DMS79 (cell line): ENCODE results near the gene ENO1.
A peak's percentile ranks its signal among the peaks of the same experiment; 100 is the strongest.
"Not testable (repeated sequence)": the region's sequence is repeated elsewhere in the genome, so short reads cannot be mapped to it uniquely, and the experiment has no call there.

Experiments
- DNase-seq: peaks from one replicate; lab custom pipeline; 2025; lab: John Stamatoyannopoulos, UW

Gene ENO1

DNA sequence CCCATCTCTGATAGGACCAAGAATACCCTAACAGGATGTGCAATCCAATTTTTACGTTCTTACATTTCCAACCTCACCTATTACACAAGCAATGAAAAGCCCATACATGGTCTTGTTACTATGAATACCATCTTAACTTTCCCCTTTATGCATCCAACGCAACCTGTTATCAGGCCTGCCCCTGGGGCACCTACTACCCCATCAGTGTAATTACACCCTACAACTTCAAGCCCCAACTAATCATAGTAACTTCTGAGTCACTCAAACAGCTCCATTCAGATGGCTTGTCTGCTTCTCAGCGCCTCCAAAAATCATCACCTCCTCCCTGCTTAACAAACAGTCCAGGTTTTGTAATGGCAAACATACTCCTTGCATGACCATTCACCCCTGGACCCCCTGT lies 18.3 kb upstream of the ENO1 start:
- DNase-seq, result not testable (repeated sequence)

DNA sequence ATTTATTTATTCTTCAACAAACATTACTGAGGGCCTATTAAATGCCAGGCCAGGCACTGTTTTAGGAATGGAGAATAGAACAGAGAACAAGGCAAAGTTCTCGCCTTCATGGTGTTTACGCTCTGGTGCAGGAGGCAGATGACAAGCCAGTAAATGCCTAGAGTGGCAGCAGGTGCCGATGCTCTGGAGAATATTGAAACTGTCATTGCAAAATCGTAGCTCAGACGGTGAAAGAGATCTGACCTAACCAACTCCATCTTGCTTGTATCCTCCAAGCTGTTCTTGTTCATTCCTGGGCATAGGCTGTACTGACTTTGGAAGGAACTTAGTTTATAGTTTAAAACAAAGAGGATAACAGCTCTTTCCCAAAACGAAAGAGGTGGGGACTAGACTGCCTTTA lies 13.5 kb upstream of the ENO1 start:
- DNase-seq, result no peak

DNA sequence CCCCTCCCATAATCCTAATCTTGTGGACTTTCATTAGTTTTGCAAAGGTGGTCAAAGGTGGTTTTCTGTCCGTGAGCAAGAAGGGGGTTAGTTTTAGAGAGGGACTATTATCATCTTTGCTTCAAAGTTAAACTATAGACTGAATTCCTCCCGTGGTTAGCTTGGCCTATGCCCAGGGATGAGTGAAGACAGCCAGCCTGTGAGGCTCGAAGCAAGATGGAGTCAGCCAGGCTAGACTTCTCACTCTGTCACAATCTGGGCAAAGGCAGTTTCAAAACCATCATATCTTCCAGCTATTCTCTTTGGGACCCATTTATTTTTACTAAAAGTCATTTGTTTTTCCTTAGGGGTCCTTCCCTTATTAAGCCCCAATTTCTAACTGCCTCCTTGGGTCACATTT lies 12.9 kb upstream of the ENO1 start:
- no peak for DNase-seq

DNA sequence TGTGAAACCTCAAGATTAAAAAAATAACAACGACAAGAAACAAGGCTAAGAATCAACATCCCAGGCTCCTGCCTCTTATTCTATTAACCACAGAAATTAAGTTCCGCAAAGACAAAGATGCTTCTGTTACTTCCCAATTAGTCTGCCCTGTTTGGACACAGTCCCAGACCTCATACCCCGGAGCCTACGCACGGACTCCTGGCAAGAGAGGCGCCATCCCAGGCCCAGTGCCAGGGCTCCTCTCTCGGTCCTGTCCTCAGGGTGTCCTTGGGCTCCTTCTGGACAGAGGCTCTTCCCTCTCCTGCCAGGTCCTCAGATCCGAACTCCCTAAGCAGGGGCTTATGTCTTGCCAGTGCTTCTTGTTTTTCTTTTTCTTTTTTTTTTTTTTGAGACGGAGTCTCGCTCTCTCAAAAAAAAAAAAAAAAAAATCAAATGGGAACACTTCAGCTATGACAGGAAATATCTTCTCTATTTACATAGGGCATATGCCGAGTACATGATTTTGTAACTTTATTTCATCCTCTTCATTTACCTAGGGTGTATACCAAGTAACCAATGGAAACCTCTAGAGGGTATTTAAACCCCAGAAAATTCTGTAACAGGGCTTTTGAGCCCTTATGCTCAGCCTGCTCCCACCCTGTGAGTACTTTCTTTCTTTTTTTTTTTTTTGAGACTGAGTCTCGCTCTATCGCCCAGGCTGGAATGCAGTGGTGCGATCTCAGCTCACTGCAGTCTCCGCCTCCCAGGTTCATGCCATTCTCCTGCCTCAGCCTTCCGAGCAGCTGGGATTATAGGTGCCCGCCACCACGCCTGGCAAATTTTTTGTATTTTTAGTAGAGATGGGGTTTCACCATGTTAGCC lies 11.7 kb upstream of the ENO1 start:
- peak; percentile 39 for DNase-seq

DNA sequence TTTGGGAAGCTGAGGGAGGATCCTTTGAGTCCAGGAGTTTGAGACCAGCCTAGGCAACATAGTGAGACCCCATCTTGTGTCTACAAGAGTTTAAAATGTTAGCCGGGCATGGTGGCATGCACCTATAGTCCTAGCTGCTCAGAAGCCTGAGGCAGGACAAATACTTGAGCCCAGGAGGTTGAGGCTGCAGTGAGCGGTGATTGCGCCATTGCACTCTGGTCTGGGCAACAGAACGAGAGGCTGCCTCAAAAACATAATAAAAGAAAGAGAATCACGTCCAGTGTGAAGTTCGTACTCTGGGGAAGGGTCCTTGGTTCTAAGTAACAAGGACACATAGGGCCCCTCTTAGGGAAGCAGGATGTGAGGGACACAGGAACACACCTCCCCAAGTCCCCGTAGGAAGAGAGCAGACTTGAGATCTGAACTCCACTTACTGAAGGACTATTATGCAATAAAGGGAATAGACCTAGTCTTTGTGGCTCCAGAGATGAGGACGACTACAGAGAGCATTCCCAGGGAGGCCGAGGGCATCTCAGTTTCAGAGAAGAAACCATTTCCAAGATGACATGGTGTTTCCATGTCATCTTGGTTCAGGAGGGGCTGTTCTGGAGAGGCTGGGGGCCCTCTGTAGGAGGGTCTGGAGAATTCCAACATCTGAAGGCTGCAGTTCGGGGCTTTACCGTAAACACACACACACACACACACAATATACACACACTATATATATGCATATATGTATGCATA lies 10.8 kb upstream of the ENO1 start:
- no peak for DNase-seq

DNA sequence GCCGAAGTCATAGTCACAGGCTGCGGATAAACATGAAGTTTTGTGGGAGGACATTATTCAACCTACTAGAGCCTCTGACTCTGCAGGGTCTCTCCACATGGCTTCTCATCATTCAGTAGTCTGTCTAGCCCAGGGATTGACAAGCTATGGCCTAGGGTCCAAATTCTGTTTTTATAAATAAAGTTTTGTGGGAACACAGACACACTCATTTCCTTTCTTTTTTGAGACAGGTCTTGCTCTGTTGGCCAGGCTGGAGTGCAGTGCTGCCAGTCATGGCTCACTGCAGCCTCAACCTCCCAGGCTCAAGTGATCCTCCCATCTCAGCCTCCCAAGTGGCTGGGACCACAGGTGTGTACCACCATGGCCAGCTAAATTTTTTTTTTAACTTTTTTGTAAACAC lies 8.1 kb upstream of the ENO1 start:
- no peak for DNase-seq

DNA sequence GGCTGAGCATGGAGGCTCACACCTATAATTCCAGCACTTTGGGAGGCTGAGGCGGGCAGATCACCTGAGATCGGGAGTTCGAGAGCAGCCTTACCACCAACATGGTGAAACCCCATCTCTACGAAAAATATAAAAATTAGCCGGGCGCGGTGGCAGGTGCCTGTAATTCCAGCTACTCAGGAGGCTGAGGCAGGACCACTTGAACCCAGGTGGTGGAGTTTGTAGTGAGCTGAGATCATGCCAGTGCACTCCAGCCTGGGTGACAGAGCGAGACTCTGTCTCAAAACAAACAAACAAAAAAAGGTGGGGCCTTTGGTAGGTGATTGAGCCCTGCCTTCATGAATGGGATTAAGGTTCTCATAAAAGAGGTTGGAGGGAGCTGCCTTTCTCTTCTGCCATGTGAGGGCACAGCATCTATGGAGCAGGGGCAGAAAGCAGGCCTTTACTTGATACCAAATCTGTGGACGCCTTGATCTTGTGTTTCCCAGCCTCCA lies 7.6 kb upstream of the ENO1 start:
- DNase-seq, result peak; percentile 53

DNA sequence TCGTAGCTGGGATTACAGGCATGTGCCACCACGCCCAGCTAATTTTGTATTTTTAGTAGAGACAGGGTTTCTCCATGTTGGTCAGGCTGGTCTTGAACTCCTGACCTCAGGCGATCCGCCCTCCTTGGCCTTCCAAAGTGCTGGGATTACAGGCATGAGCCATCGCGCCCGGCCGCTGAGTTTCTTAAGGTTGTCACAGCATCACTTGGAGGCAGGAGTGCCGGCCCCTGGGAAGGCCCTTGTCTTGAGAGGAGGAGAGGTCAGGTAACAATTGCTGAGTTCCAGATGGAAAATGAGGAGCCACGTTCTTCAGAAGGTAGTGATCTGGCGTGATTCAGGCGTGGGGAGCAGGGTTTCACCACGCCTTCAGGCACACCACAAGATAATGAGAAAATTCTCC lies 5.6 kb upstream of the ENO1 start:
- not testable (repeated sequence) for DNase-seq

DNA sequence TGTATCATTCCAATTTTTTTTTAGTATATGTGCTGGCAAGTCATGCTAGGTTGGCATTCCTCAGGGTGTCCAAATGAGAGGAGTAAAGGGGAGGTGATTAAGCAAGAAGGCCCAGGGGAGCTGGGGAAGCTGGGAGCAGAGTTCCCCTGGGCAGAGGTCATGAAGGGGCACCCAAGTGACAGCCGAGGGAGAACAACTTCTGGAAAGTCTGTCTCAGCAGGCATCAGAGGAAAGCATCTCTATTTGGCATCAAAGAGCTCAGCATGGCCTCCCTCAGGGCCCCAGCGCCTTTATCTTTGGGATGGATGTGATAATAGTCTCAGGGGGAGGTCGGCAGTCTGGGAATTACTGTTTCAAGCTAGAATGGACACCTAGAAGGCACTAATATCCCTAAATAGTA lies 5.0 kb upstream of the ENO1 start:
- DNase-seq, result no peak

DNA sequence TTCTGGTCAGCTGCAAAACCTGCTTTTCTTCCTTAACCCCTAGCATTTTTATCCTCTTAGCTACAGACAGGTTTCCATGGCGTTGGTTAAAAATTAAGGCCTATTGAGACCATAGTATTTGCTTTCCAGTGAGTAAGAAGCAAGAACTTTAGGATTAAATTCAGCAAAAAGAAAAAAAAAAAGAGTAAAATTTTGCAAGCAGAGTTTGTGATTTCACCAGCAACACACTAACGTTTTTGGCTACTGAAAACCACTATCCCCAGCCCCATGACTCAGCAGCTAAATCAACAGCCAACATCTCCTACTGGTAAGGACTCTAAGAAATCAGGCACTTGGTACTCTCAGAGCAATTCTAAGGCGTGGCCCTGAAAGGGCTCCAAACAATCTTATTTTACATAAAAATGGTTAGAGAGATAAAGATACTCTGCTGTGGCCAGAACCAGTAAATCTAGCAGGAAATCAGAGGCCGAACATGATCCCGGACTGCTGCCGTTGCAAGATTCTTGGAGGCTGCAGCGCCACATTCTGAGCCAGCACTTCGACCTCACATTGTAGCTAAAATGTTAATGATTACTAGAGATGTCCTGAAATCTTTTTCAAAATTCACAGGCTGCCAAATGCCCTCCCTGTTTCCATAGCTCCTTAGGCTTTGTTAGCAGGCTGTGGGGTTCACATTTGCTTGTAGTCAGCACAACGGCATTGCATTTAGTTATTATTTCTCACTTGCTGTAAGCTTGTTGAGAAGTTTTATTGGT lies 1.6 kb upstream of the ENO1 start:
- DNase-seq, result no peak

DNA sequence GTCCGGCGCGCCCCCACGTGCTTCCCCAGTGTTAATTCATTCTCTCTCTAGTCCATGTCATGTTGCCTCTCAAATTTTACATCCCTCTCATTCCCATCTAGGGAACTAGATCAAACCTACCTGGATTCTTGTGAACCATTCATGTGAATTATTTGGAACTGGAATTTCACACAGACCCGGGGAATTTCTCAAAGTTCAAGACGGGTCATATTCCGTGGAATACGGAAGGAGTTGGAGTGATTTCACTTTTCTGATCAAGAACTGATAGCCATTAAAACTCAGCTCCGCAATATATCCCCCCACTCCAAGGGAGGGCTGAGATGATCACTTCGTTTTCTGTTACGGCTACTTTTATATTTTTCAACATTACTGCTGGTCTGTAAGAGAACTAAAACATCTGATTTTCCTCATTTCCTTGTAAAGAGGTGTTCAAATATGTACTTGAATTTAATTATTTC lies 1.0 kb upstream of the ENO1 start:
- DNase-seq, result no peak

DNA sequence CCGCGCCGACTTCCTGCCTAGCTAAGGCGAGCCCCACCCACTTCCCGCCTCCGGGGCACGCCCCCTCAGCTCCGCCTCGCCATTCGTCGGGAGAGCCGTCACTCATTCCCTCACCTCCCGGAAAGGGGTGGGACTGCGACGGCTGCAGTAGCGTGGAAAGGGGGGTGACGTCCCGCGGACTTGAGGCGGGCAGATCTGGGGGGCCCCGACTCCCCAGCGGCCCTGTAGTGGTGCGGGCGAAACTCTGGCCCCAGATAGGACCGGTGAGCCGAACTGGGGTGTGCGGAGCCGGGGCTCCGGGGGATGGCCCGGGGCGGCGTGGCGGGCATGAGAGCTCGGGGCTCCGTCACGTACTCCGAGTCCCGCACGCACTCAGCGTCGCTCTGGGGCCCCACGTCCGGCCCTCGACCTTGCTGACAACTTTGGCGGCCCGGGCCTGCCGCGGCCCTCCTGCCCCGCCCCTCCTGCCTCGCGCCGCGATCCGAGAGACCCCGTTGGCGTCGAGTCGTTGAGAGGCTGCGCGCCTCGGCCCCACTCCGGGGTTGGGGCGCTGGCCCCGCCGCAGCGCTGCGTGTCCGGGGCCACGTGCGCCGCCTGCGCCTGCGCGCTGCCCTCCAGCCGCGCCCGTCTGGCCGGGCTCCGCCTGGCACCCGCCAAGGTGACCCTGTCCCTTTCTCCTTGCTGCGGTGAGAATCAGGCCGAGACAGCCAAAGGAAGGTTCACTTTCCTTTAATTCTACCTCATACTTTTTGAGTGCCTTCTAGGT lies 395 bp upstream of the ENO1 start:
- DNase-seq, result peak; percentile 89

DNA sequence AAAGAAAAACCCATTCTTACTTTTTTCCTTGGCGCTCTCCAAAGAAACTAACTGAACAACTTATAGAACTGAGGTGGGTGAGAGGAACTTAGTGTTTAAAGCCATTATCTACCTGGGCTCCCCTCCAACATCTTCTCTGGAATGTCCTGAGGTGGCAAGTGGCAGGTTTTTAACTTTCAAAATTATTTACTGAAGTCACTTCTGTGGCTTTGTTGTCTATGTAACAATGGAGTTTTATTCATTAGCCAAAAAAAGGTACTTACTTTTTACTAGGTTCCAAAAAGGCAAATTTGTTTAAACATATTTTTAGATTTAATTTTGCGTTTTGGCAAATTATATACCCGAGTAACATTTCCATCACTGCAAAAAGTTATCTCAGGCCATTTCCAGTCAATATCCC lies 2.4 kb downstream of the ENO1 start:
- DNase-seq, result no peak

DNA sequence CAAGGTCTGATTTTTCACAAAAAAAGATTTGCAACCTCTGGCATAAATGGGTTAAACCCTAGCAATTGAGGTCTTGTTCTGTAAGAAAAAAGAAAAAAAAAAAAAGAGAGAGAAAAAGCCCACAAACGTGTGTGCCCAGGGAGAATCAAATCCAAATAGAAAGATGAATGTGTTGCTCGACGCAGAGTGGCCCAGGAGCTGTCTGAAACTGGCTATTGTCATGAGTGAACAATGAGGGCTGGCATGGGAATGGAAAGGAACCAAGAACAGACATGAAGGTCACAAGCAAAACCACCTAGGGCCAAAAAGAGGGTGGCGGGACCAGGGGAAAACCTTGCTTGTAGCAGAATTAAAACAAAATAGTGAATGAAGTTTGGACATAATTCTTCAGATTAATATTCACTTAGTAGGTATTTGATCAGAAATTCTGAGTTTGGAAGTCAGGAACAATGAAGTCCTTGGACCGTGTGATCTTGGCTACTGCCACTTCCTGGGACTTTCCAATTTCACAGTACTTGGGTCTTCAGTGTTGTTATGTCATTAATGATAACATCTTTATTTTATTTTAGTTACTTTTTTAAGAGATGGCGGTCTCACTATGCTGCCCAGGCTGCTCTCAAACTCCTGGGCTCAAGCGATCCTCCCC lies 3.1 kb downstream of the ENO1 start:
- no peak for DNase-seq

DNA sequence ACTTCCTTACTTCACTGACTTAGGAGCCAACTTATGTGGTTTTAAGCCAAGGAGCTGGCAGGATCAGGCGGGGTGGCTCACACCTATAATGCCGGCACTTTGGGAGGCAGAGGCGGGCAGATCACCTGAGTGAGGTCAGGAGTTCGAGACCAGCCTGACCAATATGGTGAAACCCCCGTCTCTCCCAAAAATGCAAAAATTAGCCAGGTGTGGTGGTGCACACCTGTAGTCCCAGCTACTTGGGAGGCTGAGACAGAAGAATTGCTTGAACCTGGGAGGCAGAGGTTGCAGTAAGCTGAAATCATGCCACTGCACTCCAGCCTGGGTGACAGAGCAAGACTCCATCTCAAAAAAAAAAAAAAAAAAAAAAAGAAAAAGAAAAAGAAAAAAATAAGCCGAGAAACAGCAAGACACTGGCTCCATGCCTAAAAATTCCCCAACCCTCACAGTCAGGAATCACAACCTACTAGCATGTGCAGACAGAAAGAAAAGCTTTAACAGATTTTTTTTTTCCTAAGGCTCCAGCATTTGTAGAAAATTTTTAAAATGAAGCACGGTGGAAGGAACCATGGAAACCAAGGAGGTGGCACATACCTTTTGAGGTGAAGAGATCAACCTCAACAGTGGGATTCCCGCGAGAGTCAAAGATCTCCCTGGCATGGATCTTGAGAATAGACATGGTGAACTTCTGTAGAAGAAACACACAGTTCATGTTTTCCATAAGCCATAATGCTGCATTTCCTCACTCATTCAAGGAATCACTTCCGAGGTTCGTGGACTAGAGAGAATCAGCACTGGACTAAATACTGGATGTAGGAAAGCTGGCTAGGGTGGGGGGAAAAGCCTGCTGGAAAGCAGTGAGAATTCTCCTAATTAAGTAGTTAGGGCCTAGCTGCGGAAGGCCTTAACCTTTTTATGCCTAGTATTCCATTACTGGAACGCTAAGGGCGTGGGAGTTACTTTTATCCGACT lies 4.0 kb downstream of the ENO1 start:
- DNase-seq, result no peak

DNA sequence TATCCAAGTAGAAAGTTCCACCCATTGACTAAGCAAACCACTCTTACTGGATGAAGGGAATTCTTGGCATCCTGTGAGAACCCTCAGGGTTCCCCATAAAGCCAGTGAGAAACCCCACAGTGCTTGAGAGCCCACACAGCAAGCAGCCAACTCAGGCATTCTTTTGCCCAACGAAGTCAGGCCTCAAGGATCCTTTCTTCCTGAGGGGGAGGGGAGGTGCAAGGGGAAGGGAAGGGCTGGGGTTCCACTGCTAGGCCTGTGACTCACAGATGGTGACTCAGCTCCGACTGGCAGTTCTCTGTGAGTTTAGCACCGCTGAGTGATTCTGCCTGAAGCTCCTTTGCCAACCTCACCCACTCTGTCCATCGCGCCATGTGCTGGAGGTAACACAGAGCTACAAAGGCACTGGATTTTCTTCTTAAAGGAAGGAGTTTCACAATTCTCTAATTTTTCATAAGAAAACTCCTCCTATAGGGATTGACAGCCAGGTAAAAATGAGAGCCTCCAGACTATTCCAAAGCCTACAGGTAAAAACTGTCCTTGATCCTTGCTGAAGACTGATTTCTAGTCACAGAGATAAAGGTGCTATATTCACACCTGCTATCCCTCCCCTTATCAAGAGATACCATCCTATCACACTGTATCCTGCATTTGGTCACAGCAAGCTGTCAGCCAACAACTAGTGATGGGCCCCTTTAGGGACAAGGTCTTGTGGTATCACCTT lies 4.8 kb downstream of the ENO1 start:
- no peak for DNase-seq

DNA sequence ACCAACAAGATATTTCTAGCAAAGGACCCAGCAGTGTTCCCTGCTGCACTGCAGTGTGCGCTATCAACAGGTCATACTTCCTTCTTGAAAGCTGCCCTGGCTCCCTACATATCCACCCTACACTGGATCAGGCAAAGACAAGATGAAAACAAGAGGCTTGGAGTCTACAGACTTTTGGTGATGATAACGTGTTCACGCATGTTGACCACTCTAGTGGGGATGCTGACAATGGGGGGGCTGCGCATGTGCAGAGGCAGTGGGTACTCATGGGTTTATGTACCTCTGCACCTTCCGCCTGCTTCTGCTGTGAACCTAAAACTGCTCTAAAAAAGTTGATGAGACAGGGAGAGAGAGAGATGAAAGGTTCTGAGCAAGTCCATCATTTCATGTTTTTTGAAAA lies 5.5 kb downstream of the ENO1 start:
- DNase-seq, result no peak

DNA sequence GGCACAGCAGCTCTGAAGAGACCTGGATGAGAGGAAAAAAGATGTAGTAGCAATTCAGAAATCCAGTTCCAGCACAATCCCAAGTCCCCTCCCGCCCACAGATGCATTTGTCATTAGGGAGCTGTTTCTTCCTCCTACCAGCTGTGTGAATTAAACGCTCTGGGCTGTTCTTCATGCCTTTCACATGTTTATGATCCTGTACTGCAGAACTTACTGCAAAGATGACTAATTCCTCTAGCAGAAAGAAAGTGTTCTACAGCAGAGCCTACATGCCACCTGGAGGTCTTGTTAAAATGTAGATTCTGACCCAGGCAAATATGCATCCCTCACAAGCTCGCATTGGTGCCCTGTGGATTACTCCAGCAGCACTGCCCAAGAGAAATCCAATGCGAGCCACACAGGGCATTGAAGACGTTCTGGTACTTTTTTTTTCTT lies 6.5 kb downstream of the ENO1 start:
- no peak for DNase-seq

DNA sequence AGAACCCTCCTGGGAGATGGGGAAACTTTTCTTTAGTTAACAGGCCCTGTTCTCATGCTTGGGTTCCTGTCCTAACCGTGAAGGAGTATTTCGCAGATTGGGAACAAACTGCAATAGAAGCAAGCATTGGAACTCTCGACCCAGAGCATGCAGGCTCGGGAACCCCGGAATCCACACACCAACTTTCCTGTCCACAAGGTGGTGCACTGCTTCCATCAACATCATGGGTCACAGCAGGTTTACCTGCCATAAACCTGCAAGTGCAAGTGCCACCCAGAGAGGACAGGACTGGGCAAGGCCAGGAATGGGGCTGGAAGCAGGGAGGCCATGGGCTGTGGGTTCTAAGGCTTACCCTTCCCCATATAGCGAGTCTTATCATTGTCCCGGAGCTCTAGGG lies 6.9 kb downstream of the ENO1 start:
- DNase-seq, result no peak
